CD4-positive, alpha-beta T cell treated with Interferon gamma for 1 hour (primary cell): Measurements from ENCODE around the gene PARD6G.
"Not testable (repeated sequence)": the region's sequence is repeated elsewhere in the genome, so short reads cannot be mapped to it uniquely, and the experiment has no call there.

Experiments used
- DNase-seq: peaks from one replicate; pipeline ENCODE4 v3.0.0-alpha.2; 2020

The PARD6G gene

DNA sequence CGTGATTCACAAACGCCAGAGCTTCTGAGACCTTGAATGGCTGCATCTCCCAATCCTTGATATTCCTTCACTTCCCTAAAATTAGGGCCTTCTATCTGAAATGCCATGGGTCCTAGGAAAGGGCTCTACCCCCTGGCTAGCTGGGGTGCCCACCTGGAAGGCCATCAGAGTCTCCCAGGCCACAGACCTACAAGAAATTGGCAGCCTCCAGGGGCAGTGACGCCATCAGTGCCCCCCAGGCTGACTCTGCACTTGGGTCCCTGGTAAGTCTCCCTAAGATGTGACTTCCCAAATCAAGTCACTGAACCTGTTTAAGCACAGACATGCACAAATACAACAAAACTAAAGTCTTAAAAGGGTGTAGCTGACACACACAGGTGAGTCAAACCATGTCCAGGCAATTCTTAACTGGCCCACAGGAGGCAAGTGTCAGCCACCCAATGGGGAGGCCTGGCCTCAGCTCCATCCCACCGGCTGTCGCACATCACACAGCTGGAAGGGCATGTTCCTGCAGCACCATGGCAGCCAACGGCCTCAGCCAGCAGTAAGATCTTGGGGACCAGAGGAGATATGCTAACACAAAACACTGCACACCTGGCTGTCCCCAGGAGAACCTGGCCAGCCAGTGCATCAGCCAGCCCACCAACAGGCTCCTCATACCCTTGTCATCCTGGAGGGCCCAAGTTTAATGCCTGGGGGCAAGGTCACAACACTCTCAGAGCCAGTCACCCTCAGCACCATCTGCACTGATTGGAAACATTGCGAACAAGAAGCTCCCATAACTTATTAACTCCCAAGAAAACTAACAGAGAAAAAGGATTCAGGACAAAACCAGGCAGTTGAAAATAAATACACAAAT is 5.2 kb downstream of the PARD6G start:
- DNase-seq, result no peak

DNA sequence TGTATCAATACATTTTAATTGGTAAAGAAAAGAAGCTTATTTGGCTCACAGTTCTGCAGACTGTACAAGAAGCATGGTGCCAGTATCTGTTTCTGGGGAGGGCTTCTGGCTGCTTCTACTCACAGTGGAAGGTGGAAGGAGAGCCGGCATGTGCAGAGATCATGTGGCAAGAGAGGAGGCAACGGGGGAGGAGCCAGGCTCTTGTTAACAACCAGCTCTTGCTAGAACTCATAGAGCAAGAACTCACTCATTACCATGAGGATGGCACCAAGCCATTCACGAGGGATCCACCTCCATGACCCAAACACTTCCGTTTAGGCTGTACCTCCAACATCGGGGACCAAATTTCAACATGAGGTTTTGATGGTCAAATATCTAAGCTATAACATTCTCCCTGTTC is 7.5 kb downstream of the PARD6G start:
- no peak for DNase-seq

DNA sequence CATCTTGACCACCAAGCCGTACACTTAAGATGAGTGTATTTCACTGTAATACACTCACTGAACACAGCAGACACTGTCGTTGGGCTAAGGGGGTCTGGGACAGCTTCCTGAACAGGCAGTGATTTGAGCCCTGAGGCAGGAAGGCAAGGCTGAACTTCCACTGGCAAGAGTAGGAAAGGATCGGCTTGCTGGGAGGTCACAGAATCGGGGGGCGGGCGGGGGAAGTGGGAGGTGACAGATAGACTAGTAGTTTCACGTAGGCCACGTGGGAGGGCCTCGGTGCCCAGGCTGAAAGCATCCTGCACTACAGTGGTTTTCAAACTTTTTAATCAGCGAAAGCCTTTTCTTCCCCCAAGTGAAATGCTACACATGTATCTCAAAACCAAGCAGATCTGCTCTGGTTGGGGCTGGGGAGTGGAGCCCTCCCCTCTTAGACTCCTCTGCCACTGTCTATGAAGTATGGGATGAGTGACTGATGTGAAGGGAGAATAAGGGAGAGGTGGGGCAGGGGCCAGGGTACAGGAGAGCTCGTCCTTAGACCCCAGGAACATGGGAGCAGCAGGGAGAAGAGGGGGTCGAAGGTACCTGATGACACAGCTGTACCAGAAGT is 8.6 kb downstream of the PARD6G start:
- no peak for DNase-seq

DNA sequence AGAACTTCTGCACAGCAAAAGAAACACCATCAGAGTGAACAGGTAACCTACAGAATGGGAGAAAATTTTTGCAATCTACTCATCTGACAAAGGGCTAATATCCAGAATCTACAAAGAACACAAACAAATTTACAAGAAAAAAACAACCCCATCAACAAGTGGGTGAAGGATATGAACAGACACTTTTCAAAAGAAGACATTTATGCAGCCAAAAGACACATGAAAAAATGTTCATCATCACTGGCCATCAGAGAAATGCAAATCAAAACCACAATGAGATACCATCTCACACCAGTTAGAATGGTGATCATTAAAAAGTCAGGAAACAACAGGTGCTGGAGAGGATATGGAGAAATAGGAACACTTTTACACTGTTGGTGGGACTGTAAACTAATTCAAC is 9.8 kb downstream of the PARD6G start:
- not testable (repeated sequence) for DNase-seq

DNA sequence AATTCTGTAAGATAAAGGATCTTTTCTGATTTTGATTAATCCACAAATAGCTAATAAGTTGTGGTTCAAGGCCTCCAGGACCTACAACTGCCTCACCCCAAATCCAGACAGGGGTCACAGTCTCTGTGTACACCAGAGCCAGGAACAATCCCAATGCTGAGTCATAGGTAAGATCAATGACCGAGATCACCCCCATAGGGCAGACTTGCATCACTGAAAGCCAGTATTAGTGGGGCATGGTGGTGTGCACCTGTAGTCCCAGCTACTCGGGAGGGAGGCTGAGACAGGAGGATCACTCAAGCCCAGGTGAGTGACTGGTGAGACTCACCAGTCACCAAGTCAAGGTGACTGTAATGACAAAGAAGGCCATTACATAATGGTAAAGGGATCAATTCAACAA is 12.9 kb downstream of the PARD6G start:
- DNase-seq, result no peak

DNA sequence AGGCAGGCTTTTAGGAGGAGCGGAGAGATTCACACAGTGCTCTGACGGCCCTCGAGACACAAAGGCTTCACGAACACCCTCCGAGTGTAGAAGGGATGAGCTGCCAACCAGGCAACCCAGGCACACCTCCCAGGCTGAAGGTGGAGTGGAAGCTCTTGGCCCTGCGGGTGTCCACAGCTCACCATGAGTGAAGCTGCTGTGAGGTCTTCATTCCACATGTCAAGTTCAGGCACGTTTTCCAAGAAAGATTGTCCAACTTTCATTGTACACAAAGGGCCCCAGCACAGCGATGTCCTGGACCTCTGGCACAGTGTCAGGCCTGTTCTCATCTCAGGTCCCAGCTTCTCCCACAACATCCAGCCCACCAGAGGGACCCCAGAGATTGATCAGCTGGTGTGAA is 13.4 kb downstream of the PARD6G start:
- no peak for DNase-seq

DNA sequence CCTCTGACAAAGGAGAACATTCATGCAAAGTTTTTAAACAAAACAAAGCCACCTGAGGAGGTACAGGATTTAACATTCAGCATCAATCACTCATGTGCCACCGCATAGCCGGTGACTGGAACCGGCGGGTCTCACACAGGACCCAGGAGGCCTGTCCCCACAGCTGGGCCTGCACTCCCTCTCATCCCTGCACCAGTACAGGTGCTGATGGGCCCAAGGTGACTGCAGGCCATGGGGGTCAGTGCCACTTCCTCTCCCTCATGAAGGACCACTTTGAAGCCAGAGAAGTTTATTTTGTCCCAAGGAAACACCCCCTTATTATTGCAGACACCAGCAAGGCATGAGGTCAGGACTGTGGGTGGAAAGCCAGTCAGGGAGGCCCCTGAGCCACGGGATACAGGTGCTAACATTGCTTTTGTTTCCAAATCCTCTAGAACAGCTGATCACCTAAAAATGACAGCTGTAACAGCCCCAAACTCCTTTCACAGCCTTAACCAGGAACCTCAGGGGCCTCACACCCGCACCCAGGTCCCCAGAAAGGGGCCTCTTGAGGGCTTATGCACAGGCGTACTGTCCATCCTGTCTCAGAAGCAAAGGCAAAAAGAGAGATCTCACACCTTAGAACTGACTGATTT is 14.0 kb downstream of the PARD6G start:
- no peak for DNase-seq

DNA sequence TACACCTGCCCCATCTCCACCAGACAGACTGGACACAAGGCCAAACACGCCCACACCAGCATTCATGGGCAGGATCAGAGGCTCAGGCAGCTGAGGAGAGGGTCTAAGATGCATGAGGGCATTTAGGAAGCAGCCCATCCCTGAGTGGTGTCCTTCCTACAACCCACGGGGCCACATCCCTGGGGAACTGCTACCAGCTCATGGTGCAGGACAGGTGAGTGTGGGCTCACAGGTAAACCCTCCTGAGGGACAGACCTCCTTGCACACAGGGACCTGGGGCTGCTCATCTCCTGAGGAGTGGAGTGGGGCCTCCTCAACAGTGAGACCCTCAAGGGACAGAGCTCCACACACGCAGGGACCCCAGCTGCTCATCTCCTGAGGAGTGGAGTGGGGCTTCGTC is 14.6 kb downstream of the PARD6G start:
- no peak for DNase-seq

DNA sequence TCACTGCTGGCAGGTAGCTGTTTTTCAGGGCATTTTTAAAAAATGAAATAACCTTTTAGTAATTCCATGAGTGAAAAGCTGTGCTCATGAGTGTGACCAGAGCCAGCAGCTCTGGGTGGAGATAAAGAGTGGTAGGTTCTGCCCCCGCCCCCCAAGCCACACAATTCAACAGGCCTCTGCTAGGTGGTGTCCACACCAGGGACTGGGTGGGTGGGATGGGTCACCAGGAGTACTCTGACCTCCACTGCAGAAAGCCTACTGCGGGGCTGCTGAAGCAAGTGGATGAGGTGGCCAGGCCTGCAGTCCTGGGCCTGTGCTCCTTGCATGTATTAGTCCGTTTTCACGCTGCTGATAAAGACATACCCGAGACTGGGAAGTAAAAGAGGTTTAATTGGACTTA is 15.3 kb downstream of the PARD6G start:
- no peak for DNase-seq

DNA sequence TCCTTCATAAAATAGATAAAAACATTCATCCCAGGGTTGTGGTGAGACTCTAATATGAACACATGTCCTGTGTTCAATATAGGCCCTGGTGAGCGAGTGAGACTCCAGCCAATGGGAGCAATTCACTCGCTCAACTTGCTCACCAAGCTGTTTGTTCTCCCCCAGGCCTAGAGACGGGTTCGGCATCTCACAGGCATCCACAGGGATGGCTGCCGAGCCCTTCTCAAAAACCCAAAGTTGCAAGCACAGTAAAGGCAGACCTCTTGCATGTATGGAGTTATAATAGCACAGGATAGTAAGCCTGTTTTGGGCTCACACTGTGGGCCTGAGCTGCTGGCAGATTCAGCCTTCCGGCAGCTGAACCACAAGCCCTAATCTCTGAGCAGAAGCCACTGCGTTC is 15.7 kb downstream of the PARD6G start:
- DNase-seq, result no peak

DNA sequence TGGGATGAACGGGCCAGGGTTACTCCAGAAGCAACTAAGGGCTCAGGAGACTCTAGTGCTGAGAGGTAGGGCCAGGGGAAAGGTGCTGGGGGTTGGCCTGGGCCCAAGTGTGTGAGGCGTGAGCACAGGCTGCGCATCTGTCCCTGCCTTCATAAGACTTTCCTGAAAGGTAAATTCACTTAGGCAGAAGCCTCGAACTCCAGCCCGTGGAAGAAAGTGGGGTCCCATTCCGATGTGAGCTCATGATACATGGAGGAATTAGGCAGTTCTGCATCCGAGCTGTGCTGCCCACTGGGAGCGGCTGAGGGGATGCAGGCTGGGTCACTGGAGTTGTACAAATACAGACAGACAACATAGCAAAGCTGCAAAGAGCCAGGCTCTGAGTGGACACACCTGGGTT is 16.2 kb downstream of the PARD6G start:
- DNase-seq, result no peak

DNA sequence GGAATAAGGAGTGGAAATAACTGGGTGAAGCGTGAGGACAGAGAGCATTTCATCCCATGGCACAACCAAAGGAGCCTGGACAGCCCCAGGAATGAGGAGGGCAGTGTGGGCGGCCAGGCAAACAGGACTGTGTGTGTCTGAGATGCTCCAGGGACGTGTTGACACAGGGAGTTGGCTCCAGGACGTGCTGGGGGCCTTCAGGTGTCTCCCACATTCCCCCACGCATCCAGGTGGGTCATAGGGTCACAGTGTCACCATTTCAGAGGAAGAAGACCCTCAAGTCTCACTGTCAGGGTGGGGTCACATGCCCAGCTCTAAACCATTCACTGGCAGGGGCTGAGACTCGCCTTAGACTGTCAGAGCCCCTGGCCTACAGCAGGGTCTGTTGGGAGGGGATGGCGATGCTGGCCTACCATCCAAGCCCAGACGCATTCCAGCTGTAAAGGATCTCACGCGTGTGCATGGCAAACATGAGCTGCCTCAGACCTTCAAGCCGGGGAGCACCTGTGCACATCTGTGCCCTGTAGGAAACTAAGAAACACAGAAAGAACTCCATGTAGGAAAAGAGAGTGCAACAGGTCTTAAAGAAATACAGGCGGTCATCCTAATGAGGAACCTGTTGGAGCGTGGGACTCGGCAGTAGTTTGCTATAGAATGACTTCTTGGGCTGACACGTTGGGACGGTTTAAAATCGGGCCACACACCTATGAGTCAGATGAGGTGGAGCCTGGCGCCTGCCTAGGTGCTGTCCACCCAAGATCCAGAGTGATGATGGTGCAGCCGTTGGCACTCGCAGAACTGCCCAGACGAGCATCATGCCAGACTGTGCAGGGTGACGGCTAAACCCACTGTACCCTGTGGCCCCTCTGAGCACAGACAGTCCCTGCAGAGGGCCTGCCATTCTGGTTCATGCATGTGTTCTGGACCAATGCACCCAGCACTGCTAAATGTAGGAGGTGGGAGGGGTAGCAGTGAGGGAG is 17.3 kb downstream of the PARD6G start:
- no peak for DNase-seq

DNA sequence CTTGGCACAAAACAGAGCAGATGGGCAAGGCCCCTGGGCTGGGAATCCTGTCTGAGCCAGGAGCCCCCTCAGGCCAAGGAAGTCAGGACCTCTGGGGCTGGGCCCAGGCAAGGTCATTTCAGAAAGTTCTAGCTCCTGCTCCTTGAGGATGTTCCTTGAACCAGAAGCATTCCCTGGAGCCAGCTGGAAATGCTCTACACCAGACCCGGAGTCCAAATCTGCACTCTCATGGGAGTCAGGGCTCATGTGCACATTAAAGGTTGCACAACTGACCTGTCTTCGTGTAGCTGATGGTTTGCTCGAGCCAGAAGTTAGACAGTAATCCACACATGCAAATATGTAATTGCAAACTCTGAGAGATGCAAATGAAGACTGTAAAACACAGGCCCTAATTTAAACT is 18.0 kb downstream of the PARD6G start:
- DNase-seq, result no peak

DNA sequence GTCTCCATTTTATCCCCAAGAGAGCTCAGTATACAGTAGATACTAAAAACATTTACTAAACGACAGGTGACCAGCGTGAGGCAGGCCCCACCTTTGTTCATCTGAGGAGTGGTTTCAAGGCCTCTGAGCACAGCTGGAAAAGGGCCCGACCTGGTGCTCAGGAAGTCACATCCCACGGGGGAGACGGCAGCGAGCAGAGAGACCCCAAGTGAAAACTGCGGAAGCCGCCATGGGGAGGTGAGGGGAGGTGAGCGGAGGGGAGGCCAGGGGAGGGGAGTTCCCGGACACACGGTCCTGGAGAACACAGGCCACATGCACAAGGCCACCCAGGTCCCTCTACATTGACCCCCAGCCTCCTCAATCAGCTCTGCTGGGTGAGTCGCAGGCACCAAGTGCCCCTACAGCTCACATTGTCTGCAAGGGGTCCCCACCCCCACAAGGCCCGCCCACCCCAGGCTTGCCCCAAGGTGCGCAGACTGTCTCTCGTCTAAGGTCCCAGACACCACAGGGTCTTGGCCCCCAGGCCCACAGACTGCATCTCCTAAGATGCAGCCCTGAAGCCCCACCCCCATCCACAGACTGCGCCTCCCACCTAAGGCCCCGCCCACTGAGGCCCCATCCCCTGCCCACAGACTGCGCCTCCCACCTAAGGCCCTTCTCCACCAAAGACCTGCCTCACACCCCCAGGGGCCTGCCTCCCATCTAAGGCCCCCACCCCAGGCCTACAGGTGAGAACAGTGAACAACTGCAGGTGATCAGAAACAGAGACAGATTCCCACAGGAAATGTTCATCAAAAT is 19.1 kb downstream of the PARD6G start:
- no peak for DNase-seq

DNA sequence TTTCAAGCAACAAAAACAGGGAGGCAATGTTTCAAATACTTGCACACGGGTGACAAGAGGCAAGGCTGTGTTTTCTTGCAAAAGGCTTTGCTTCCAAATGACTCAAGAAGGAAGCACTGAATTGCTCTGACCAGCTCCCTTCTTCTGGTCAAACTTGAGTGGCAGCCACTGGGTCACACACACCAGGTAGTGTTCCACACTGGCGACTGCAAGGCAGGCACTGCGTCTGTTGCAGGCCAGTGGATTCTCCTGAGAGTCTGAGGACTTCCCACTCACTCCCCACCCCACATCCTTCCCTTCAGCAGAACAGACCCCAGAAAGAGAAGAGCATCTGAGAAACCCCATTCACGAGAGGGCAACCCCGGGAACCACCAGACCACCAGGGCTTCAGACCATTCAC is 19.8 kb downstream of the PARD6G start:
- no peak for DNase-seq

DNA sequence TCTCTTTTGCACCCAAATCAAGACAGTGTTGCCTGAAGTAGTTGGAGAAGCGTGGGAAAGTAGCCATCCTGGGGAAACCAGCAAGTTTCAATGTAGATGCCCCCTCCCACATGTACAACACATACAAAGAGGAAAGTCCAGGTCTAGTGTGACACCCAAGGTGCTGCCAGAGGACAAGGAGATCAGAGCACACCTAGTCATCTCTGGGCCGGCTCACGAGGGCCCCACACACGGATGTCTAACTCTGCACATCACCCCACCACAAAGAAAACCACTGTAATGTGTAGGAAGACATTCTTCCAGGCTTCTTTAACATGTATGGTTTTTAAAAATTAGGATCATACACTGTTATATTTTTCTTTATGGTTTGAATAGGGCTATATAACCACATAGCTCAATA is 21.6 kb downstream of the PARD6G start:
- no peak for DNase-seq

DNA sequence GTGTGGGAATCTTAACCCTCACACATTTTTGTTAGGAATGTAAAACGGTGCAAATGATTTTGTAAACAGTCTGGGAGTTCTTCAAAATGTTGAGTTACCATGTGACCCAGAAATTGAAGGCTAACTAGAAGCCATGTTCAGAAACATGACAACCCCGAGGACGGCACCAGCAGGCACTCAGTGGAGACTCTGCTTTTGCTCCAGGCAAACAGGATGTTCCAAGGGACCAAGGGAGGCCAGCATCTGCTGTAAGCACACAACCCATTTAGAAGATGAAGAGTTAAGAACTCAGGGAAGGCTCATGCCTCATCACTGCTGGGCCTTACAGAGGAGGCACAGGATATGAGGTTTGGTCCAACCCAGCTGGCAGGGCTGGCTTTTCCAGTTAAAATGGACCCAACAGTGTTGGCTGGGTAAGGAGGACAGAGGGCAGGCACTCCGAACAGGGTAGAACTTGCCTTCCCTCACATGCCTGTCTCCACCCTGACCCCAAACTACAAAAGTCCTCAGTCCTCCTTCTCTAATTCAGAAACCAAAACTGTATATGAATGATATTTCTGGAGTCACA is 23.6 kb downstream of the PARD6G start:
- no peak for DNase-seq

DNA sequence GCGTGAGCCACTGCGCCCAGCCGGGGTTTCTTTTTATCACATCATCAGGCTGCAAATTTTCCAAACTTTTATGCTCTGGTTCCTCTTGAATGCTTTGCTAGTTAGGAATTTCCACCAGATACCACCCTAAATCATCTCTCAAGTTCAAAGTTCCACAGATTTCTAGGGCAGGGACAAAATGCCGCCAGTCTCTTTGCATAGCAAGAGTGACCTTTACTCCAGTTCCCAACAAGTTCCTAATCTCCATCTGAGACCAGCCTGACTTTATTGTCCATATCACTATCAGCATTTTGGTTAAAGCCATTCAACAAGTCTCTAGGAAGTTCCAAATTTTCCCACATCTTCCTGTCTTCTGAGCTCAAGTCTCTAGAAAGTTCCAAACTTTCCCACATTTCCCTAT is 27.8 kb downstream of the PARD6G start:
- not testable (repeated sequence) for DNase-seq

DNA sequence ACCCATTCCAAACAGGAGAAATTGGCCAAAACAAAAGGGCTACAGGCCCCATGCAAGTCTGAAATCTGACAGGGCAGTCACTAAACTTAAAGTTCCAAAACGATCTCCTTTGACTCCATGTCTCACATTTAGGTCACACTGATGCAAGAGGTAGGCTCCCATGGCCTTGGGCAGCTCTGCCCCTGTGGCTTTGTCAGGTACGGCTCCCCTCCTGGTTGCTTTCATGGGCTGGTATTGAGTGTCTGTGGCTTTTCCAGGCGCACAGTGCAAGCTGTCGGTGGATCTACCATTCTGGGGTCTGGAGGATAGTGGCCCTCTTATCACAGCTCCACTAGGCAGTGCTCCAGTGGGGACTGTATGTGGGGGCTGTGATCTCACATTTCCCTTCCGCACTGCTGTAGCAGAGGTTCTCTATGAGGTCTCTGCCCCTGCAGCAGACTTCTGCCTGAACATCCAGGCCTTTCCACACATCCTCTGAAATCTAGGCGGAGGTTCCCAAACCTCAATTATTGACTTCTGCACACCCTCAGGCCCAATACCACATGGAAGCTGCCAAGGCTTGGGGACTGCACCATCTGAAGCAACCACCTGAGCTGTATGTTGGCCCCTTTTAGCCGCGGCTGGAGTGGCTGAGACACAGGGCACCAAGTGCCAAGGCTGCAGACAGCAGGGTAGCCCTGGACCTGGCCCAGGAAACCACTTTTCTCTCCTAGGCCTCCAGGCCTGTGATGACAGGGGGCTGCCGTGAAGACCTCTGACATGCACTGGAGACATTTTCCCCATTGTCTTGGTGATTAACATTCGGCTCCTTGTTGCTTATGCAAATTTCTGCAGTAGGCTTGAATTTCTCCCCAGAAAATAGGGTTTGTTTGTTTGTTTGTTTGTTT is 28.7 kb downstream of the PARD6G start:
- DNase-seq, result no peak

DNA sequence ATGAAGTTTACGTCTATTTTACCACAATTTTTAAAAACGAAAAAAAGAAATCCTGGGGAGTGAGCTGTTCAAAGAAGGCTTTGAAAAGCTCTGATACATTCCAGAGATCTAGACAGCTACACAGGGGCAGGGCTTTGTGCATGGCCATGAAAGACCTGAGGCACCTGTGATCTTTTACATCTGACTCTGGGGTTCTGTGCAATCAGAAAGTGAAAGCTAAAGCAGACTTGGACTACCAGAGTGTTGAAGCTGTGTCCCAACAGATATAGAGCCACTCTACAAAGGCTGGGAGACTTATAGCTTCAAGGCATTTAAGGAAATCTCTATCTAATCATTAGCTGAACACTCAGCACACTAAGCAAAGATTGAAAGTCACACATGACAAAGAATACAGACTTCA is 34.1 kb downstream of the PARD6G start:
- DNase-seq, result no peak
